Measurements from ENCODE around the gene TXNDC17.

The TXNDC17 gene

DNA sequence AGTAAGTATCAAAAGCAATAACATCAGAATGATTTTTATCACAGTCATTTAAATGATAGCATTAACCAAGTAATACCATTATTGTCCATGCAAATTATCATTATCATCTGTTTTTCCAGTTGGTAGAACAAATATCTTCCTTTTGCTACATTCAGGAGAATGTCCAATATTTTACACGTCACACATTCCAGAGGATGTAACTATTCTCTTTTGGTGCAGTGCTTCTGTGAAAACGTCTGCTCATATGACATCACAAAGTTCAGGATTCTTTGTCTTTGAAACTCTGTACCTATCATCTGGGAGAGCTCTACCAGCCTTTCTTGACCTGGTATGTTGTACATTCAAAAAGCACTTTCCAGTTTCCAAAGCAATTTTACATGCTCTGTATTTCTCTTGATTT lies 44.3 kb upstream of the TXNDC17 start:
- Histone ChIP-seq H3K4me2 (no peak overlapping the region), H3K4me1 (ENCODE audit: low read depth, poor library complexity, severe bottlenecking) (no peaks in the 10 kb centered on the region), H4K20me1 (ENCODE audit: insufficient read depth) (no peaks in the 10 kb centered on the region), H3K27ac (no peak overlapping the region), H3K9ac (no peak overlapping the region), H2AFZ (ENCODE audit: low read depth) (no peak overlapping the region), H3K79me2 (ENCODE audit: insufficient read depth, low read depth) (no peaks in the 10 kb centered on the region), H3K27me3 (ENCODE audit: insufficient read depth, low read depth) (no peaks in the 10 kb centered on the region), H3K4me3 (IDR thresholded peaks at IDR 0.05; ENCODE audit: insufficient read depth, low read depth, low read length) (no peak overlapping the region), H3K36me3 (ENCODE audit: insufficient read depth) (no peaks in the 10 kb centered on the region)
- TF ChIP-seq, protein P1, sequence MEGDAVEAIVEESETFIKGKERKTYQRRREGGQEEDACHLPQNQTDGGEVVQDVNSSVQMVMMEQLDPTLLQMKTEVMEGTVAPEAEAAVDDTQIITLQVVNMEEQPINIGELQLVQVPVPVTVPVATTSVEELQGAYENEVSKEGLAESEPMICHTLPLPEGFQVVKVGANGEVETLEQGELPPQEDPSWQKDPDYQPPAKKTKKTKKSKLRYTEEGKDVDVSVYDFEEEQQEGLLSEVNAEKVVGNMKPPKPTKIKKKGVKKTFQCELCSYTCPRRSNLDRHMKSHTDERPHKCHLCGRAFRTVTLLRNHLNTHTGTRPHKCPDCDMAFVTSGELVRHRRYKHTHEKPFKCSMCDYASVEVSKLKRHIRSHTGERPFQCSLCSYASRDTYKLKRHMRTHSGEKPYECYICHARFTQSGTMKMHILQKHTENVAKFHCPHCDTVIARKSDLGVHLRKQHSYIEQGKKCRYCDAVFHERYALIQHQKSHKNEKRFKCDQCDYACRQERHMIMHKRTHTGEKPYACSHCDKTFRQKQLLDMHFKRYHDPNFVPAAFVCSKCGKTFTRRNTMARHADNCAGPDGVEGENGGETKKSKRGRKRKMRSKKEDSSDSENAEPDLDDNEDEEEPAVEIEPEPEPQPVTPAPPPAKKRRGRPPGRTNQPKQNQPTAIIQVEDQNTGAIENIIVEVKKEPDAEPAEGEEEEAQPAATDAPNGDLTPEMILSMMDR (conservative IDR thresholded peaks at IDR 0.05; ENCODE audit: low read depth, low read length): no peak

DNA sequence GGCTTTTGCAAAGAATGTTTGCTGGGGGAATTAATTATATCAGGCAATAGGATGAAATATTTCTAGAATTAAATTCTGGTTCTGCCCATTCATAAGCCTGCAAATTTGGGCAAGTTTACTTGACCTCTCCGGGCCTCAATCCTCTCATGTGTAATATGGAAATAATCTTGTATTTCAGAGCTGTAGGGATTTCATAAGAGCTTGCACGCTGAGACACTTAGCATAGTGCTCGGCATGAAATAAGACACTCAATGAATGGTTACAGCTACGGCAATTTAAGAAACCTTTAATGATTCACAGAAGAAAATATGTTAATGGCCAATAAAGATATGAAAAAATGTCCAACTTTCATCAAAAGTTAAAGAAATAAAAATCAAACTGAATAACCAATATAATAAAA lies 43.9 kb upstream of the TXNDC17 start:
- no peak overlapping the region for H3K27ac ChIP-seq
- no peaks in the 10 kb centered on the region for H3K36me3 ChIP-seq (ENCODE audit: insufficient read depth)

DNA sequence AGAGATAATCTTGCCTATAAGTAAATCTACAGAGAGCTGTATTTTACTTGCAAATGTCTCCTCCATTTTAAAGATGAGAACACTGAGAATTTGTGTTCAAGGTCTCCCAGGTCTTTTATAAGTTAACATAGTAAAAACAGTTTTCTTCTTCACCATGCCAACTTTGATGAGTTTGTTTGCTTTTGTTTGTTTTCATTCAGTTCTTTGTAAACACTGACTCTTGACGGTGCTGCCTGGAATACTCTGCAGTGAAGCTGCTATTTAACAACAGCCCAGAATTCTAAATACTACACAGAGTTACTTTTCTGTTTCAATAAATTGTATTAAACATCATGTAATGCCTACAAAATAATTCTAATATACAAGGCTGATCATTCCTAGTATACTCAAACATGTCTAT lies 43.1 kb upstream of the TXNDC17 start:
- no peaks in the 10 kb centered on the region for H3K4me1 ChIP-seq (ENCODE audit: low read depth, poor library complexity, severe bottlenecking)
- no peaks in the 10 kb centered on the region for H3K36me3 ChIP-seq (ENCODE audit: insufficient read depth)
- TF ChIP-seq, protein P1 (conservative IDR thresholded peaks at IDR 0.05; ENCODE audit: low read depth, low read length): no peak
- H3K27me3 ChIP-seq (ENCODE audit: insufficient read depth, low read depth): no peaks in the 10 kb centered on the region
- H3K27ac ChIP-seq: no peak overlapping the region
- no peaks in the 10 kb centered on the region for H3K79me2 ChIP-seq (ENCODE audit: insufficient read depth, low read depth)
- no peaks in the 10 kb centered on the region for H4K20me1 ChIP-seq (ENCODE audit: insufficient read depth)
- no peak overlapping the region for H3K4me2 ChIP-seq
- H3K4me3 ChIP-seq (IDR thresholded peaks at IDR 0.05; ENCODE audit: insufficient read depth, low read depth, low read length): no peak overlapping the region
- H3K9ac ChIP-seq: no peak overlapping the region
- no peak overlapping the region for H2AFZ ChIP-seq (ENCODE audit: low read depth)

More for the DNA sequence above, 43.9 kb upstream of the TXNDC17 start:
- Histone ChIP-seq H3K79me2 (ENCODE audit: insufficient read depth, low read depth) (no peaks in the 10 kb centered on the region), H3K4me2 (no peak overlapping the region), H3K4me3 (IDR thresholded peaks at IDR 0.05; ENCODE audit: insufficient read depth, low read depth, low read length) (no peak overlapping the region), H3K9ac (no peak overlapping the region), H3K27me3 (ENCODE audit: insufficient read depth, low read depth) (no peaks in the 10 kb centered on the region), H3K4me1 (ENCODE audit: low read depth, poor library complexity, severe bottlenecking) (no peaks in the 10 kb centered on the region), H4K20me1 (ENCODE audit: insufficient read depth) (no peaks in the 10 kb centered on the region), H2AFZ (ENCODE audit: low read depth) (no peak overlapping the region)
- TF ChIP-seq, protein P1 (conservative IDR thresholded peaks at IDR 0.05; ENCODE audit: low read depth, low read length): no peak

DNA sequence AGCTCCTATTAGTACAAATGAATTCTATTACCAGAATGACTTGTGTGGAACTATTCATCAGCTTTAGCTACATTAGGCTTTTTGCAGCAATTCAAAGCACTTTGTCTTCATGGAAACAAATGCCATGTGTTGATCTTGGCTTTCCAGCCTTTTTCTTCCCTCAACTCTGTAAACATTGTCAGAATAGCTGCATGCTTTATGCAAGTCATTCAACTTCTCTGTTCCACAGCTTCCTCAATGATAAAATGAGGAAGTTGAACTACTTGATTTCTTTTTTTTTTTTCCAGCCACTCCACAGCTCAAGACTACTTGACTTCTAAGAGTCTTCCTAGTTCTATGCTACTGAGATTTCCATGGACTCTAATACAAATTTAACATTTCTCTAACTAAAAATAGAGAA lies 41.5 kb upstream of the TXNDC17 start:
- no peak overlapping the region for H2AFZ ChIP-seq (ENCODE audit: low read depth)
- H3K4me2 ChIP-seq: no peak overlapping the region

More for the DNA sequence above, 41.5 kb upstream of the TXNDC17 start:
- Histone ChIP-seq H3K79me2 (ENCODE audit: insufficient read depth, low read depth) (no peaks in the 10 kb centered on the region), H3K27ac (no peak overlapping the region), H4K20me1 (ENCODE audit: insufficient read depth) (no peaks in the 10 kb centered on the region), H3K4me3 (IDR thresholded peaks at IDR 0.05; ENCODE audit: insufficient read depth, low read depth, low read length) (no peak overlapping the region), H3K4me1 (ENCODE audit: low read depth, poor library complexity, severe bottlenecking) (no peaks in the 10 kb centered on the region), H3K9ac (no peak overlapping the region), H3K27me3 (ENCODE audit: insufficient read depth, low read depth) (no peaks in the 10 kb centered on the region), H3K36me3 (ENCODE audit: insufficient read depth) (no peaks in the 10 kb centered on the region)
- TF ChIP-seq, protein P1 (conservative IDR thresholded peaks at IDR 0.05; ENCODE audit: low read depth, low read length): no peak

Measured in KMS-11 (cell line).